Mesendoderm (in vitro differentiated cells): Measurements from ENCODE around the gene PGM1.

Source experiments
- DNase-seq: peaks from one replicate; pipeline ENCODE4 v3.0.0; 2013
- H2AK5ac ChIP-seq: 2 replicates; pipeline ENCODE4 v1.6.1; 2013; ENCODE audit warnings: low read length, inconsistent platforms
- H2BK120ac ChIP-seq: 2 replicates; pipeline ENCODE4 v1.6.1; 2013; ENCODE audit warnings: low read depth, mild to moderate bottlenecking, low read length, moderate library complexity, mixed read lengths
- H2BK15ac ChIP-seq: replicated peaks from 2 replicates; pipeline ENCODE4 v1.6.1; 2013; ENCODE audit warnings: low read depth, mild to moderate bottlenecking, moderate library complexity
- H2BK5ac ChIP-seq: 2 replicates; pipeline ENCODE4 v1.6.1; 2013; ENCODE audit warnings: low read length, inconsistent platforms
- H3K18ac ChIP-seq: 2 replicates; pipeline ENCODE4 v1.6.1; 2013; ENCODE audit warnings: mild to moderate bottlenecking, low read length, mixed read lengths
- H3K23ac ChIP-seq: one replicate; pipeline ENCODE4 v1.6.1; 2013; ENCODE audit warnings: low read length
- H3K27ac ChIP-seq: 2 replicates; pipeline ENCODE4 v1.5.1; 2013; ENCODE audit warnings: low read depth, mild to moderate bottlenecking, inconsistent platforms, low read length, moderate library complexity
- H3K27me3 ChIP-seq: 2 replicates; pipeline ENCODE4 v1.6.1; 2013; ENCODE audit warnings: low read length, control low read depth, mild to moderate bottlenecking, inconsistent platforms; ENCODE audit not compliant: insufficient read depth, poor library complexity
- H3K36me3 ChIP-seq: 2 replicates; pipeline ENCODE4 v1.6.1; 2013; ENCODE audit warnings: low read length, inconsistent platforms; ENCODE audit not compliant: control insufficient read depth, insufficient read depth
- H3K4ac ChIP-seq: one replicate; pipeline ENCODE4 v1.6.1; 2013; ENCODE audit warnings: low read depth, mild to moderate bottlenecking, low read length, moderate library complexity
- H3K4me1 ChIP-seq: 2 replicates; pipeline ENCODE4 v1.6.1; 2013; ENCODE audit warnings: low read depth, low read length, inconsistent platforms; ENCODE audit not compliant: control insufficient read depth
- H3K4me2 ChIP-seq: 2 replicates; pipeline ENCODE4 v1.6.1; 2013; ENCODE audit warnings: low read length
- H3K4me3 ChIP-seq: 2 replicates; pipeline ENCODE4 v1.5.1; 2013; ENCODE audit warnings: mild to moderate bottlenecking, low read length
- H3K56ac ChIP-seq: one replicate; pipeline ENCODE4 v1.6.1; 2013; ENCODE audit warnings: low read length
- H3K79me1 ChIP-seq: 2 replicates; pipeline ENCODE4 v1.6.1; 2013; ENCODE audit warnings: low read length, inconsistent platforms
- H3K79me2 ChIP-seq: 2 replicates; pipeline ENCODE4 v1.6.1; 2013; ENCODE audit warnings: mild to moderate bottlenecking, low read length; ENCODE audit not compliant: control insufficient read depth, insufficient read depth
- H3K9ac ChIP-seq: 2 replicates; pipeline ENCODE4 v1.6.1; 2013; ENCODE audit warnings: low read length, inconsistent platforms
- H4K5ac ChIP-seq: one replicate; pipeline ENCODE4 v1.6.1; 2013; ENCODE audit warnings: low read length
- H4K8ac ChIP-seq: one replicate; pipeline ENCODE4 v1.6.1; 2013; ENCODE audit warnings: low read depth, mild to moderate bottlenecking, control low read depth, low read length, moderate library complexity
- WGBS: extraction: QIAGEN DNeasy Blood & Tissue Kit; methylation state at CpG from one replicate; pipeline ENCODE4 v1.1.7; 2013; ENCODE audit warnings: low lambda C conversion rate, missing lambda C conversion rate; ENCODE audit not compliant: insufficient coverage; ENCODE audit errors: extremely low coverage; 5-methylcytosine and 5-hydroxymethylcytosine counted together

The PGM1 gene

DNA sequence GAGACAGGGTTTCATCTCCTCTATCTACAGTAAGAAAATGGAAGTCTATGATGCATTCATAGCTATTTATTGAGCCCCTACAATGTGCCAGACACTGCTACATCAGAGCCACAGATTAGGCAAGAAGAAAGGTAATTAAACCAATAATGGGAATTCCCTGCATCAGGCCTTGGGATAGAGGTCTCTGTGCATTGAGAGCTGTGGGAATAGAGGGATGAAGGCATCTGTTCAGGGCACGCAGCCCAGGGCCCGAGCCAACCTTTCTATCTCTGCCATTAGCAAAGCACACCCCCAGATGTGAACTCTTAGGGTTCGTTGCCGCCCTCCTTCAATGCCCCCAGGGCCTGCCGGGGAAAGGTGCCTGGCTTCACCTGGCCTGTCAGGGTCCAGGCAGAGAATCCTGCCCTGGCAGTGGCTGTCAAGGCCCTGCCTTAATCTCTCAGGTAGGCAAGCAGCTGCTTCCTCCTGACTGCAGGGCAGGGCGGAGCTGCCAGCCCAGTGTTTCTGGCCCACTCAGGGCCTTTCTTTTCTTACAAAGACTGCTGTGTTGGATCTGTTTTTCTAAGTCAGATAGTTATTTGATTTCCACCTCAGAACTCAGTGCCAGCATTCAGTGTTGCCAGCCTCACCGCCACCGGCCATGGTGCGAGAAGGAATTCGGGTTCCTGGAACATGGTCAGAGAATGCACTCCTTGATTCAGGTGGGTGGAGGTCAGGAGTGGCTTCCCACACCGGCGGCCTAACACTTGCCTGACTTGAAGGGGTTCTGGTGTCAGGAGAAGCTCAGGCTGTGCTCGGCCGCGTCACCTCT is 76.1 kb downstream of the PGM1 start:
- H3K9ac ChIP-seq = no peak overlapping the region
- no CpG with 5 or more reads among the region's 15 CpGs for WGBS

DNA sequence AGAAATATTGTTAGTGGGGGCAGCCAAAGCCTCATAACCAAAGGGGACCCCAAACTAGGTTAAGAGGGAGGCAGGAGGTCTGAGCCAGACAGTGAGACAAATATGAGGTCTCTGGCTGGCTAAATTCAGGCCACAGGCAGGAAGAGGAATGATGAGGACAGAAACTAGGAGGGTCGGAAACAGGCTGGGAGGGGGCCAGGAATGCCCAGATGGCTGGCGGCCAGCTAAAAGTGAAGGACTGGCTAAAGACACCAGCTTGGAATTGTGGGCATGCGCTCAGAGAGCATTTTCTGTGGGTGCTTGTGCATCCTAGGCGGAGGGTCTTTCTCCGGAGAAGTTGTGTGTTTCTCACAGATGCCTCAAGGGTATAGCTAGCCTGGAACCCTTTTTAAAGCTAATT is 77.0 kb downstream of the PGM1 start:
- WGBS = no CpG with 5 or more reads among the region's 5 CpGs
- Histone ChIP-seq H3K18ac (no peak overlapping the region), H3K23ac (no peak overlapping the region), H3K79me2 (no peaks in the 10 kb centered on the region), H4K8ac (no peak overlapping the region), H3K4me1 (peaks cover 4% of the 10 kb centered on the region), H2AK5ac (no peak overlapping the region), H3K56ac (peak overlapping the region; percentile 32), H3K79me1 (no peaks in the 10 kb centered on the region), H3K4me3 (no peak overlapping the region), H2BK5ac (no peak overlapping the region), H2BK120ac (no peak overlapping the region), H3K4ac (no peak overlapping the region), H4K5ac (no peak overlapping the region), H3K9ac (no peak overlapping the region), H3K36me3 (no peaks in the 10 kb centered on the region), H3K27ac (no peak overlapping the region), H3K4me2 (no peak overlapping the region), H2BK15ac (no peak overlapping the region), H3K27me3 (no peaks in the 10 kb centered on the region)
- DNase-seq = no peak

More for the DNA sequence above, 76.1 kb downstream of the PGM1 start:
- H3K4me1 ChIP-seq = no peaks in the 10 kb centered on the region
- no peak overlapping the region for H2AK5ac ChIP-seq
- no peak overlapping the region for H2BK5ac ChIP-seq
- DNase-seq = no peak
- no peaks in the 10 kb centered on the region for H3K27me3 ChIP-seq
- no peaks in the 10 kb centered on the region for H3K36me3 ChIP-seq
- H4K8ac ChIP-seq = no peak overlapping the region
- H2BK15ac ChIP-seq = no peak overlapping the region
- no peak overlapping the region for H3K4ac ChIP-seq
- H2BK120ac ChIP-seq = no peak overlapping the region
- H3K79me2 ChIP-seq = no peaks in the 10 kb centered on the region
- H3K79me1 ChIP-seq = no peaks in the 10 kb centered on the region
- no peak overlapping the region for H4K5ac ChIP-seq
- H3K56ac ChIP-seq = no peak overlapping the region
- no peak overlapping the region for H3K4me2 ChIP-seq
- H3K4me3 ChIP-seq = no peak overlapping the region
- no peak overlapping the region for H3K18ac ChIP-seq
- H3K23ac ChIP-seq = no peak overlapping the region
- no peak overlapping the region for H3K27ac ChIP-seq

DNA sequence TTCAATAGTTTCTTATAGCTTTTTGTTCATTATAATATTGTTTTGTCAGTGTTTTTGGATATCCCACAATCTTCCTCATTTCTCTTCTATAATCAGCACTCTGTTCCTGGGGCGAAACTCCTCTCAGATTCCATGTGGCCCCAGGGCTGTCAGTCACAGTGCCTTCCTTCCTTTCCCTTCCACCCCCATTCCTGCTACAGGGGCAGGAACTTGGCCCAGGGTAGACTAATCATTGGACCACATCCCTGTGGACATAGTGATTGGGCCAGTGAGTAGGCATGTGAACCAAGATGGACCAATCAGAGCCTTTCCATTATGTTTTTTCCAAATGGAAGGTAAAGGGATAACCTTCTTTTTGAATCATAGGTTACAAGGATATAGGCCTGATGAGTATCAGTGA is 78.3 kb downstream of the PGM1 start:
- Histone ChIP-seq H4K8ac (no peak overlapping the region), H3K56ac (no peak overlapping the region), H3K9ac (no peak overlapping the region), H3K4ac (no peak overlapping the region), H2BK15ac (no peak overlapping the region), H2AK5ac (no peak overlapping the region), H3K79me2 (no peaks in the 10 kb centered on the region), H4K5ac (no peak overlapping the region), H3K4me2 (no peak overlapping the region), H3K27me3 (no peaks in the 10 kb centered on the region), H3K4me3 (no peak overlapping the region), H3K4me1 (peaks cover 4% of the 10 kb centered on the region), H2BK5ac (no peak overlapping the region), H3K27ac (no peak overlapping the region), H3K18ac (no peak overlapping the region), H3K23ac (no peak overlapping the region), H2BK120ac (no peak overlapping the region), H3K79me1 (no peaks in the 10 kb centered on the region), H3K36me3 (no peaks in the 10 kb centered on the region)
- no CpG with 5 or more reads among the region's 1 CpG for WGBS
- DNase-seq = peak; percentile 52

DNA sequence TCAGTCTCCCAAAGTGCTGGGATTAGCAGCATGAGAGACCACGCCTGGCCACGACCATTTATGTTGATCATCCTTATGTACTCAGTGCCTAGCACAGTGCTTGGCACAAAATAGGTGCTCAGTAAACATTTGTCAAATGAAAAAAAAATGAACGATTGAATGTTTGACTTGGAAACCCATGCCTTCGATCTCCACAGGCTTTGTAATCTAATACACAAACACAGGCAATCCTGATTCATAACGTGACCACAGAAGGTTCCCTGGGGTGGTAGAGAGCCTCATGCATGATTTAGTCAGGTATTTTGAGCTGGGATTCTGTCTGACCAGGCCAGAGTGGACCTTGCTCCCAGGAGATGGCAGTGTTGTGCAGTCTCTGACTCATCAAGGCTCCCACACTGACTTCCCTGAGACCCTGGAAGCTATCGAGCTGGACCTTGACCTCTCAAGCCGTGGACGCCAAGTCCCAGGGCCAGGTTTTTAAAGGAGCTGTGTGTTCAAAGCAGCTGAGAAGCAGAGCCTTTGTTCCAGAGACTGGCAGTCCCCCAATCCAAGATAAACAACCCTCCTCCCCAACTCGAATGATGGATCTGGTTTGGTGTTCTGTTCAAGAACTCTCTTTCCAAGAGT is 81.1 kb downstream of the PGM1 start:
- Histone ChIP-seq H2BK120ac (no peak overlapping the region), H3K36me3 (no peaks in the 10 kb centered on the region), H3K79me1 (no peaks in the 10 kb centered on the region), H3K9ac (no peak overlapping the region), H3K79me2 (no peaks in the 10 kb centered on the region), H2BK15ac (no peak overlapping the region), H3K4me2 (no peak overlapping the region), H4K8ac (no peak overlapping the region), H3K56ac (peak overlapping the region; percentile 18), H3K18ac (no peak overlapping the region), H3K27ac (no peak overlapping the region), H2BK5ac (no peak overlapping the region), H4K5ac (no peak overlapping the region), H3K4me1 (peaks cover 4% of the 10 kb centered on the region), H3K4me3 (no peak overlapping the region), H3K23ac (no peak overlapping the region), H3K4ac (no peak overlapping the region), H2AK5ac (no peak overlapping the region), H3K27me3 (no peaks in the 10 kb centered on the region)
- no CpG with 5 or more reads among the region's 9 CpGs for WGBS
- peak; percentile 91 for DNase-seq

DNA sequence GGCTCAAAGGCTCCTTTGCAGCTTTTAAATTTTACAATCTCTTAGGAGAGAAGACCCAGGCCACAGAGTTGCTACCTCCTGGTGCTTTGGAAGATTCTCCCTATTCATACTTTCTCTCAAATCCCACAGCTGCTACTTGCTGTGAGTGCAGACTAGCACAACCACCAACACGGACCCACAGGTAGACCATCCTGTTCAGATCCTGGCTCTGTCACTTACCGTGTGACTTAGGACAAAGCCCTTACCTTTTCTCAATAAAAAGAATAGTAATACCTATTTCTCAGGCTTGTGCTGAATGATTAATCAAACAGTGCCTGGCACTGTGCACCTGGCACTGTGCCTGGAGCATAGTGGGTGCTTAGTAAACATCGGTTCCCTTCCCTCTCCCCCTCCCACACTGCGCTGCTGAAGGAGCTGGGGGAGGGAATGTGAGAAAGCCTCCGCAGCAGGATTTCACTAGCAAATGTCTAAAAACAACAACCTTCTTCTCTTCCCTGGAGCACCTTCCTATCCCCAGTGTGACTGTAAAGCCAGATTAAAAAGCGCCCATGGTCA is 81.7 kb downstream of the PGM1 start:
- no peak overlapping the region for H3K4me3 ChIP-seq
- H4K5ac ChIP-seq = no peak overlapping the region
- no CpG with 5 or more reads among the region's 6 CpGs for WGBS
- H3K4me1 ChIP-seq = peaks cover 4% of the 10 kb centered on the region
- no peak for DNase-seq
- no peak overlapping the region for H3K23ac ChIP-seq
- no peak overlapping the region for H3K4me2 ChIP-seq
- no peak overlapping the region for H2BK5ac ChIP-seq
- H3K4ac ChIP-seq = no peak overlapping the region
- H3K18ac ChIP-seq = no peak overlapping the region
- no peak overlapping the region for H3K27ac ChIP-seq
- no peak overlapping the region for H2BK120ac ChIP-seq
- no peaks in the 10 kb centered on the region for H3K36me3 ChIP-seq
- no peak overlapping the region for H2AK5ac ChIP-seq
- H3K9ac ChIP-seq = no peak overlapping the region
- H4K8ac ChIP-seq = no peak overlapping the region
- H3K27me3 ChIP-seq = no peaks in the 10 kb centered on the region
- H3K56ac ChIP-seq = peak overlapping the region; percentile 18
- H3K79me2 ChIP-seq = no peaks in the 10 kb centered on the region
- no peak overlapping the region for H2BK15ac ChIP-seq
- no peaks in the 10 kb centered on the region for H3K79me1 ChIP-seq
